ENCODE measurements around the gene UBL4A. TPM values are rescaled to one million over a fixed set of nuclear protein-coding genes. Genes with fewer than 3 reads are reported as not detected.

Gene UBL4A
- total and polyA plus RNA-seq, 12 donors = 33.1 to 69.4 (median 49.5) TPM

DNA sequence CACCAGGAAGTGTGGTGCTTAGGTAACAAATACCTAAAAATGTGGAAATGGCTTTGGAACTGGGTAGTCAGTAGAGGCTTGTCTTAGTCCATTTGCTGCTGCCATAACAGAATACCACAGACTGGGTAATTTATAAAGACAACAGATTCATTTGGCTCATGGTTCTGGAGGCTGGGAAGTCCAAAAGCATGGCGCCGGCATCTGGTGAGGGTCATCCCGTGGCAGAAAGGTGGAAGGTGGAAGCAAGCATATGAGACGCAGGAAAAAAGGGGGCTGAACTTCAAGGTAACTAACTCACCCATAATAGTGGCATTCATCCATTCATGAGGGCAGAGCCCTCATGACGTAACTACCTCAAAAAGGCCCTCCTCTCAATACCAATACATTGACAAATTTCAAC is 23.0 kb upstream of the UBL4A start:
- H3K27me3 ChIP-seq = no peaks in the 10 kb centered on the region
- 98% methylated on average over 5 of the region's 5 CpGs for WGBS, 2 donors
- no peak overlapping the region for H3K4me3 ChIP-seq
- intact Hi-C loops (cut with DNase I) = no loop called here
- peaks cover 0 to 2% (median 0%) of the 10 kb centered on the region in 9 donors for H3K4me1 ChIP-seq
- TF ChIP-seq, protein P1, sequence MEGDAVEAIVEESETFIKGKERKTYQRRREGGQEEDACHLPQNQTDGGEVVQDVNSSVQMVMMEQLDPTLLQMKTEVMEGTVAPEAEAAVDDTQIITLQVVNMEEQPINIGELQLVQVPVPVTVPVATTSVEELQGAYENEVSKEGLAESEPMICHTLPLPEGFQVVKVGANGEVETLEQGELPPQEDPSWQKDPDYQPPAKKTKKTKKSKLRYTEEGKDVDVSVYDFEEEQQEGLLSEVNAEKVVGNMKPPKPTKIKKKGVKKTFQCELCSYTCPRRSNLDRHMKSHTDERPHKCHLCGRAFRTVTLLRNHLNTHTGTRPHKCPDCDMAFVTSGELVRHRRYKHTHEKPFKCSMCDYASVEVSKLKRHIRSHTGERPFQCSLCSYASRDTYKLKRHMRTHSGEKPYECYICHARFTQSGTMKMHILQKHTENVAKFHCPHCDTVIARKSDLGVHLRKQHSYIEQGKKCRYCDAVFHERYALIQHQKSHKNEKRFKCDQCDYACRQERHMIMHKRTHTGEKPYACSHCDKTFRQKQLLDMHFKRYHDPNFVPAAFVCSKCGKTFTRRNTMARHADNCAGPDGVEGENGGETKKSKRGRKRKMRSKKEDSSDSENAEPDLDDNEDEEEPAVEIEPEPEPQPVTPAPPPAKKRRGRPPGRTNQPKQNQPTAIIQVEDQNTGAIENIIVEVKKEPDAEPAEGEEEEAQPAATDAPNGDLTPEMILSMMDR (IDR thresholded peaks at IDR 0.05) = no peak
- ATAC-seq = no peak
- H3K9me3 ChIP-seq = peaks cover 0 to 7% (median 0%) of the 10 kb centered on the region in 11 donors
- peaks cover 0 to 47% (median 0%) of the 10 kb centered on the region in 9 donors for H3K36me3 ChIP-seq
- no peak for DNase-seq
- H3K27ac ChIP-seq = no peak overlapping the region

DNA sequence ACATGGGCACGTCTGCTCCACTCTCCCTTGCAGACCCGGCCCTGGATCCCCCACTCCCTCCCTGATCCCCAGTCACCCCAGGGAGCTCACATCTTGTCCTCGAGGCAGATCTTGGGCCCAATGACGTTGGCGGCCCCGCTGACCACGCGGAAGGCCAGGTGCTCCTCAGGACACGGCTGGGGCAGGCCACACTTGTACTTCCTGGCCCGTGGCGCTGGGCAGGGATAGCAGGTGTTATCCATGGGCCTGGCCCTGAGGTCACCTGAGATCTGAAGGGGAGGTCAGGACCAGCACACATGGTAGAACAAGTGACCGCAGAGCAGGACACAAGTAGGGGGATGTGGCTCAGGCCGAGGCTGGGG is 21.9 kb upstream of the UBL4A start:
- Histone ChIP-seq H3K9me3 (peaks cover 0 to 7% (median 0%) of the 10 kb centered on the region in 11 donors), H3K4me3 (no peak overlapping the region), H3K27me3 (no peaks in the 10 kb centered on the region), H3K27ac (no peak overlapping the region), H3K4me1 (no peaks in the 10 kb centered on the region), H3K36me3 (peaks cover 0 to 47% (median 0%) of the 10 kb centered on the region in 9 donors)
- TF ChIP-seq, protein P1 (IDR thresholded peaks at IDR 0.05) = no peak
- no peak for ATAC-seq
- no peak for DNase-seq
- WGBS, 2 donors = 93% methylated on average over 13 of the region's 13 CpGs
- intact Hi-C loops (cut with DNase I) = no loop called here

DNA sequence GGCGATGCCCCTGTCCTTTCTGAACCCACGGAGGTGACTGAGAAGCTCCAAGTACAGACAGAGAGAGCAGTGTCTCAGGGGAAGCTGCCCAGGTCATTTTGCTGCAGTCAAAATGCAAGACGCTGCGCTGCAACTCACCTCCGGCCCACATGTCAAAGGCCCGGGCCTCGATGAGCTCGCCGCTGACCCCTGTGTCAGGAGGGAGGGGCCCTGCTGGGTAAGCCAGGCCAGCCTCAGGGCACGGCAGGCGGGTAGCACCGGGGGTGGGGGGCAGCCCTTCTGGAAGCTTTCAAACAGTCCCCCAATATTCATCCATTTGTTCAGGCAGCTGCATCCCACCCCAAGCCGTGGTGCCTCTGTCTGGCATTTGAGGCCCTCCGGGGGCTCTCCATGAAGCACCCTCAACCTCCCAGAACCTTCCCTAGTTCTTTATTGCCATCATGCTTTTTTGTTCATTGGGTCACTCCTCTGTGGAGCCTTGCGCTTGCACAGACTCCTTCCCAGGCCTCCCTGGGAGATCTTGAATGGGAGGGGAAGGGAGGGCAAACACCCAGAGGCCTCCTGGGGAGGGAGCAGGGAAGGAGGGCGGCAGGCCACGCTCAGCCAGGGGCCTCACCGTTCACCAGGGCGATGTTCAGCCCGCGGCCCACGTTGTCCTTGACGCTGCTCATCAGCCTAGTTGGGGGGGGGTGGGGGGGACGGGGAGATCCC is 21.4 kb upstream of the UBL4A start:
- Histone ChIP-seq H3K27me3 (no peaks in the 10 kb centered on the region), H3K4me3 (no peak overlapping the region), H3K36me3 (peaks cover 0 to 47% (median 0%) of the 10 kb centered on the region in 9 donors), H3K4me1 (no peaks in the 10 kb centered on the region), H3K9me3 (peaks cover 0 to 7% (median 0%) of the 10 kb centered on the region in 11 donors), H3K27ac (no peak overlapping the region)
- DNase-seq (no peak), ATAC-seq (no peak)
- intact Hi-C loops (cut with DNase I) = no loop called here
- WGBS, 2 donors = 84 to 87% methylated on average over 14 to 24 of the region's 24 CpGs
- TF ChIP-seq, protein P1 (IDR thresholded peaks at IDR 0.05) = no peak

DNA sequence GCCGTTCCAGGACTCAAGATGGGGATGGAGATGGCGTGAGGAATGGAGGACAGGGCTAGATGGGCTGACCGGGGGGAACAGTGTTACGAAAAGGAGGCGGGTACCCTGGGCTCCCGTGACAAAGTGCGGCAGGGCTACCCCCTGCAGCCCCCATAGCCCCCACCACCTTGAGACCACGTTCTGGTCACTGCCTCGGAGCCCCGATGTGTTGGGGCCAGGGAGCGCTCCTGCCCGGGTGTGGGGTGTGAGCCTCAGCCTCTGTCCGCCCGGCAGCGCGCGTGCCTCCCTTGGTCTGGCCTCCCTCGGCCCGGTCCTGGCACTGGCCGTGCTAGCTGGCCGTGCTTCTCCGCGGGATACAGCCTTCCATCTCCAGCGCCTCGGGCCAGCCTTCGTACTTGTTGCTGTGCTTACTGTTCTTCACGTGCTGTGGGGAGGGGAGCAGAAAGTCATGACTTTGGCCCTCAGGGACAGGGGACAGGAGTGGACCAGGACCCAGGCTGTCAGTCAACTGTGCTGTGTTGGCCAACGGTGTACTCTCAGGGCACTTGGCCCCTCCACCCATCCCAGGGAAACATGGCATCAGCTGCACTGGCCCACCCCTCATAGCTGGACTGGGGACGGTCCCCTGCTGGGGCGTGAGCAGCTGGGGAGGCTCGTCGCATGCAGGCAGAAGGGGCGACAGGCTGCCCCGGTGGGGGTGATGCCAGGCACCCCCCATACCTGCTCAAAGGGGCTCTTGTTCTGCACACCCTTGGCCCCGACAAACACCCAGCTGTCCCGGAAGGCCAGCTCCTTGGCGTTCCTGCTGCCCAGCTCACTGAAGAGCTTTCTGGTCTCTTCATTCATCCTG is 20.3 kb upstream of the UBL4A start:
- DNase-seq (no peak), ATAC-seq (peak in 2 of 8 donors; percentile 8 to 11)
- Histone ChIP-seq H3K9me3 (peaks cover 0 to 7% (median 0%) of the 10 kb centered on the region in 11 donors), H3K4me3 (no peak overlapping the region), H3K27ac (no peak overlapping the region), H3K36me3 (peaks cover 0 to 47% (median 0%) of the 10 kb centered on the region in 9 donors), H3K4me1 (no peaks in the 10 kb centered on the region), H3K27me3 (no peaks in the 10 kb centered on the region)
- TF ChIP-seq, protein P1 (IDR thresholded peaks at IDR 0.05) = no peak
- WGBS, 2 donors = 93 to 94% methylated on average over 28 to 34 of the region's 37 CpGs
- intact Hi-C loops (cut with DNase I) = no loop called here
